ENCODE measurements around the gene CPN1.
"Not testable (repeated sequence)": the region's sequence is repeated elsewhere in the genome, so short reads cannot be mapped to it uniquely, and the experiment has no call there.

The CPN1 gene

GRCh38 chr10:100083623-100084022, 2.0 kb upstream of the CPN1 start:
- peaks cover 3% of the 10 kb centered on the region for H3K9me3 ChIP-seq (ENCODE audit: control insufficient read depth, low read length)
- WGBS: no CpG with 5 or more reads among the region's 1 CpG
- H2BK12ac ChIP-seq (ENCODE audit: low read length in 2 of 2): no peak overlapping the region
- H3K18ac ChIP-seq (ENCODE audit: low read depth in 1 of 2, low read length in 2 of 2): no peak overlapping the region
- DNase-seq: no peak
- no peaks in the 10 kb centered on the region for H3K36me3 ChIP-seq (ENCODE audit: control insufficient read depth in 1 of 2, insufficient read depth in 2 of 2, low read depth in 1 of 2, low read length in 2 of 2)
- H3K9ac ChIP-seq (ENCODE audit: low read length): no peak overlapping the region
- H3K4me1 ChIP-seq (ENCODE audit: control insufficient read depth, insufficient read depth, low read depth, low read length): no peaks in the 10 kb centered on the region
- no peak overlapping the region for H2BK15ac ChIP-seq (ENCODE audit: low read depth, poor library complexity, severe bottlenecking)
- no peak overlapping the region for H4K91ac ChIP-seq (ENCODE audit: low read length)
- no peak overlapping the region for H3K4ac ChIP-seq (ENCODE audit: low read depth in 1 of 2, low read length in 2 of 2)
- H3K23ac ChIP-seq (ENCODE audit: low read length in 2 of 2): no peak overlapping the region
- H3K27me3 ChIP-seq (ENCODE audit: control insufficient read depth in 1 of 2, insufficient read depth in 1 of 2, low read length in 2 of 2): peaks cover 38 to 41% of the 10 kb centered on the region in 2 experiments
- no peaks in the 10 kb centered on the region for H3K79me1 ChIP-seq (replicated peaks; ENCODE audit: low read length, poor library complexity, severe bottlenecking)
- no peak overlapping the region for H2BK5ac ChIP-seq (ENCODE audit: low read depth, low read length, poor library complexity, severe bottlenecking)
- no peak overlapping the region for H2BK120ac ChIP-seq (ENCODE audit: low read depth, low read length)
- no peak overlapping the region for H4K8ac ChIP-seq (ENCODE audit: low read length)
- H3K4me3 ChIP-seq (ENCODE audit: insufficient read depth in 1 of 2, low read depth in 1 of 2, low read length in 2 of 2): no peak overlapping the region
- H3K4me2 ChIP-seq (ENCODE audit: low read length, poor library complexity, severe bottlenecking): no peak overlapping the region
- H3K27ac ChIP-seq (ENCODE audit: low read length, poor library complexity, severe bottlenecking): no peak overlapping the region
- no peak overlapping the region for H3K14ac ChIP-seq (ENCODE audit: low read length in 2 of 2)
- H2AK5ac ChIP-seq (ENCODE audit: low read length, severe bottlenecking): no peak overlapping the region
- H2AFZ ChIP-seq (ENCODE audit: low read depth, low read length): no peak overlapping the region

- not testable (repeated sequence) for H3K9ac ChIP-seq (ENCODE audit: low read length); H3K18ac ChIP-seq (ENCODE audit: low read depth in 1 of 2, low read length in 2 of 2); H3K79me1 ChIP-seq (replicated peaks; ENCODE audit: low read length, poor library complexity, severe bottlenecking); H3K4ac ChIP-seq (ENCODE audit: low read depth in 1 of 2, low read length in 2 of 2); H4K8ac ChIP-seq (ENCODE audit: low read length); H2BK120ac ChIP-seq (ENCODE audit: low read depth, low read length); H3K27ac ChIP-seq (ENCODE audit: low read length, poor library complexity, severe bottlenecking); H4K91ac ChIP-seq (ENCODE audit: low read length); H3K4me2 ChIP-seq (ENCODE audit: low read length, poor library complexity, severe bottlenecking); H3K23ac ChIP-seq (ENCODE audit: low read length in 2 of 2); H3K14ac ChIP-seq (ENCODE audit: low read length in 2 of 2); H2BK15ac ChIP-seq (ENCODE audit: low read depth, poor library complexity, severe bottlenecking); H2BK12ac ChIP-seq (ENCODE audit: low read length in 2 of 2); H2AK5ac ChIP-seq (ENCODE audit: low read length, severe bottlenecking); DNase-seq; H2AFZ ChIP-seq (ENCODE audit: low read depth, low read length); H3K36me3 ChIP-seq (ENCODE audit: control insufficient read depth in 1 of 2, insufficient read depth in 2 of 2, low read depth in 1 of 2, low read length in 2 of 2); H2BK5ac ChIP-seq (ENCODE audit: low read depth, low read length, poor library complexity, severe bottlenecking); H3K4me3 ChIP-seq (ENCODE audit: insufficient read depth in 1 of 2, low read depth in 1 of 2, low read length in 2 of 2); H3K4me1 ChIP-seq (ENCODE audit: control insufficient read depth, insufficient read depth, low read depth, low read length); H3K9me3 ChIP-seq (ENCODE audit: control insufficient read depth, low read length)
- peaks cover 26 to 33% of the 10 kb centered on the region in 2 experiments for H3K27me3 ChIP-seq (ENCODE audit: control insufficient read depth in 1 of 2, insufficient read depth in 1 of 2, low read length in 2 of 2)
Observed at GRCh38 chr10:100082276-100082675, 607 bp upstream of the CPN1 start.

GRCh38 chr10:100076750-100077149, 4.9 kb downstream of the CPN1 start:
- no peak overlapping the region for H2BK120ac ChIP-seq (ENCODE audit: low read depth, low read length)
- H4K8ac ChIP-seq (ENCODE audit: low read length): no peak overlapping the region
- no peak overlapping the region for H3K4ac ChIP-seq (ENCODE audit: low read depth in 1 of 2, low read length in 2 of 2)
- no peak overlapping the region for H3K4me3 ChIP-seq (ENCODE audit: insufficient read depth in 1 of 2, low read depth in 1 of 2, low read length in 2 of 2)
- H2AFZ ChIP-seq (ENCODE audit: low read depth, low read length): no peak overlapping the region
- no peaks in the 10 kb centered on the region for H3K36me3 ChIP-seq (ENCODE audit: control insufficient read depth in 1 of 2, insufficient read depth in 2 of 2, low read depth in 1 of 2, low read length in 2 of 2)
- H3K9ac ChIP-seq (ENCODE audit: low read length): no peak overlapping the region
- H3K14ac ChIP-seq (ENCODE audit: low read length in 2 of 2): no peak overlapping the region
- no peak overlapping the region for H3K27ac ChIP-seq (ENCODE audit: low read length, poor library complexity, severe bottlenecking)
- no peak overlapping the region for H4K91ac ChIP-seq (ENCODE audit: low read length)
- no peak overlapping the region for H2BK15ac ChIP-seq (ENCODE audit: low read depth, poor library complexity, severe bottlenecking)
- H3K4me1 ChIP-seq (ENCODE audit: control insufficient read depth, insufficient read depth, low read depth, low read length): no peaks in the 10 kb centered on the region
- H3K23ac ChIP-seq (ENCODE audit: low read length in 2 of 2): no peak overlapping the region
- H3K79me1 ChIP-seq (replicated peaks; ENCODE audit: low read length, poor library complexity, severe bottlenecking): no peaks in the 10 kb centered on the region
- no peaks in the 10 kb centered on the region for H3K9me3 ChIP-seq (ENCODE audit: control insufficient read depth, low read length)
- WGBS: 0% methylated on average over 1 of the region's 2 CpGs
- no peak for DNase-seq
- no peak overlapping the region for H3K4me2 ChIP-seq (ENCODE audit: low read length, poor library complexity, severe bottlenecking)
- no peak overlapping the region for H2AK5ac ChIP-seq (ENCODE audit: low read length, severe bottlenecking)
- peaks cover 11 to 18% of the 10 kb centered on the region in 2 experiments for H3K27me3 ChIP-seq (ENCODE audit: control insufficient read depth in 1 of 2, insufficient read depth in 1 of 2, low read length in 2 of 2)
- H2BK5ac ChIP-seq (ENCODE audit: low read depth, low read length, poor library complexity, severe bottlenecking): no peak overlapping the region
- no peak overlapping the region for H3K18ac ChIP-seq (ENCODE audit: low read depth in 1 of 2, low read length in 2 of 2)
- H2BK12ac ChIP-seq (ENCODE audit: low read length in 2 of 2): no peak overlapping the region

GRCh38 chr10:100075426-100076220, 6.0 kb downstream of the CPN1 start:
- no peak overlapping the region for H3K9ac ChIP-seq (ENCODE audit: low read length)
- H2AFZ ChIP-seq (ENCODE audit: low read depth, low read length): no peak overlapping the region
- H3K4me2 ChIP-seq (ENCODE audit: low read length, poor library complexity, severe bottlenecking): no peak overlapping the region

More at GRCh38 chr10:100075426-100076220, 6.0 kb downstream of the CPN1 start:
- Histone ChIP-seq H2BK120ac (ENCODE audit: low read depth, low read length) (no peak overlapping the region), H3K4me3 (ENCODE audit: insufficient read depth in 1 of 2, low read depth in 1 of 2, low read length in 2 of 2) (no peak overlapping the region), H3K79me1 (replicated peaks; ENCODE audit: low read length, poor library complexity, severe bottlenecking) (no peaks in the 10 kb centered on the region), H4K91ac (ENCODE audit: low read length) (no peak overlapping the region), H3K9me3 (ENCODE audit: control insufficient read depth, low read length) (no peaks in the 10 kb centered on the region), H3K27ac (ENCODE audit: low read length, poor library complexity, severe bottlenecking) (no peak overlapping the region), H3K14ac (ENCODE audit: low read length in 2 of 2) (no peak overlapping the region), H3K36me3 (ENCODE audit: control insufficient read depth in 1 of 2, insufficient read depth in 2 of 2, low read depth in 1 of 2, low read length in 2 of 2) (no peaks in the 10 kb centered on the region), H2AK5ac (ENCODE audit: low read length, severe bottlenecking) (no peak overlapping the region), H3K4me1 (ENCODE audit: control insufficient read depth, insufficient read depth, low read depth, low read length) (no peaks in the 10 kb centered on the region), H2BK12ac (ENCODE audit: low read length in 2 of 2) (no peak overlapping the region), H4K8ac (ENCODE audit: low read length) (no peak overlapping the region), H2BK5ac (ENCODE audit: low read depth, low read length, poor library complexity, severe bottlenecking) (no peak overlapping the region), H3K23ac (ENCODE audit: low read length in 2 of 2) (no peak overlapping the region), H3K4ac (ENCODE audit: low read depth in 1 of 2, low read length in 2 of 2) (no peak overlapping the region), H2BK15ac (ENCODE audit: low read depth, poor library complexity, severe bottlenecking) (no peak overlapping the region), H3K27me3 (ENCODE audit: control insufficient read depth in 1 of 2, insufficient read depth in 1 of 2, low read length in 2 of 2) (peaks cover 8 to 11% of the 10 kb centered on the region in 2 experiments), H3K18ac (ENCODE audit: low read depth in 1 of 2, low read length in 2 of 2) (no peak overlapping the region)
- 91% methylated on average over 18 of the region's 18 CpGs for WGBS
- no peak for DNase-seq
